A673 (cell line): ENCODE results near the gene RMRP. TPM values are rescaled to one million over a fixed set of nuclear protein-coding genes. Genes with fewer than 3 reads are reported as not detected.

ENCODE experiments used
- BruUV-seq: library from RNA; stranded (reverse); fragments of 400-500 nt; replicated peaks from 2 replicates; lab custom pipeline; 2021; lab: Mats Ljungman, UMichigan
- CTCF ChIA-PET: fragments of 300-600 bp; sonication (Branson Sonifier 250); formaldehyde crosslinking; loops from one replicate; lab custom pipeline; 2022; ENCODE audit warnings: antibody characterized with exemption; lab: Charles Lee
- POLR2A ChIA-PET: fragments of 300-600 bp; sonication (Branson Sonifier 250); formaldehyde crosslinking; loops from one replicate; lab custom pipeline; 2022; ENCODE audit warnings: antibody characterized with exemption; ENCODE audit not compliant: low non-redundant PET; lab: Charles Lee
- DNase-seq: peaks from one replicate; pipeline ENCODE4 v3.0.0-alpha.2; 2015; ENCODE audit warnings: low spot score
- H3K27ac ChIP-seq: fragments of 200-600 bp; sonication (generic); 2 replicates; pipeline ENCODE4 v1.5.1; 2016; ENCODE audit warnings: mixed run types, low read depth, mild to moderate bottlenecking, mixed read lengths, antibody characterized with exemption, low read length; ENCODE audit not compliant: poor library complexity, severe bottlenecking
- H3K27me3 ChIP-seq: fragments of 200-600 bp; sonication (generic); replicated peaks from 2 replicates; pipeline ENCODE4 v1.6.1; 2017; ENCODE audit warnings: mixed run types, low read depth, mild to moderate bottlenecking, mixed read lengths, antibody characterized with exemption, low read length; ENCODE audit not compliant: insufficient read depth, poor library complexity
- H3K36me3 ChIP-seq: fragments of 200-600 bp; sonication (generic); 2 replicates; pipeline ENCODE4 v1.6.1; 2016; ENCODE audit warnings: mixed run types, mild to moderate bottlenecking, mixed read lengths, antibody characterized with exemption, low read length; ENCODE audit not compliant: insufficient read depth, poor library complexity, severe bottlenecking
- H3K4me1 ChIP-seq: fragments of 200-600 bp; sonication (generic); 2 replicates; pipeline ENCODE4 v1.6.1; 2017; ENCODE audit warnings: mixed run types, mild to moderate bottlenecking, mixed read lengths, antibody characterized with exemption, low read length; ENCODE audit not compliant: insufficient read depth, poor library complexity, severe bottlenecking
- H3K4me3 ChIP-seq: fragments of 200-600 bp; sonication (generic); 2 replicates; pipeline ENCODE4 v1.5.1; 2016; ENCODE audit warnings: low read depth, mixed run types, mild to moderate bottlenecking, mixed read lengths, low read length; ENCODE audit not compliant: poor library complexity, severe bottlenecking
- H3K9me3 ChIP-seq: fragments of 200-600 bp; sonication (generic); 2 replicates; pipeline ENCODE4 v1.6.1; 2016; ENCODE audit warnings: mixed run types, low read depth, mild to moderate bottlenecking, mixed read lengths, antibody characterized with exemption, low read length; ENCODE audit not compliant: poor library complexity, severe bottlenecking
- CTCF ChIP-seq: fragments of 300-800, 200-600 bp; sonication (generic); conservative IDR thresholded peaks from 2 replicates; pipeline ENCODE4 v1.5.1; 2017; ENCODE audit warnings: low read depth, mild to moderate bottlenecking, antibody characterized with exemption, low read length, moderate library complexity, mixed read lengths
- EZH2 ChIP-seq: fragments of 200-600 bp; sonication (generic); IDR thresholded peaks from 2 replicates; pipeline ENCODE4 v1.6.1; 2017; ENCODE audit warnings: borderline replicate concordance, low read depth, mild to moderate bottlenecking, mixed read lengths, antibody characterized with exemption, low read length; ENCODE audit not compliant: poor library complexity, severe bottlenecking
- intact Hi-C: fragments of 100-400 bp; cut with micrococcal nuclease; formaldehyde crosslinking; loops from one replicate; pipeline ENCODE4 v1.10.0; 2022; ENCODE audit not compliant: unreplicated experiment
- total RNA-seq: library from RNA; stranded (reverse); gene quantifications from 2 replicates; pipeline ENCODE4 v1.2.3, GENCODE V29; 2021

RMRP gene
- total RNA-seq, 1 experiment from 2014 or later: 13,531 TPM

GRCh38 chr9:35673132-35674024 is 15.6 kb upstream of the RMRP start, which contains the start of gene CA9:
Gene CA9, plus strand, starts transcription at chr9:35673928. Its CDS starts 32 bp downstream, at chr9:35673960.
- BruUV-seq: no TSS peak
- Histone ChIP-seq H3K36me3 (no peaks in the 10 kb centered on the region), H3K4me1 (no peaks in the 10 kb centered on the region), H3K27me3 (no peaks in the 10 kb centered on the region), H3K4me3 (no peak within 1 kb of the TSS), H3K9me3 (no peaks in the 10 kb centered on the region), H3K27ac (no peak within 1 kb of the TSS)
- CTCF ChIA-PET: no interaction called here
- DNase-seq: no peak
- TF ChIP-seq CTCF (no peak), EZH2 (no peak)
- POLR2A ChIA-PET: no interaction called here
- intact Hi-C loops: no loop called here

- POLR2A ChIA-PET: no interaction called here
These were observed 11.7 kb upstream of the RMRP start for GRCh38 chr9:35669331-35670145.

More at GRCh38 chr9:35669331-35670145, 11.7 kb upstream of the RMRP start:
- no TSS peak for BruUV-seq
- Histone ChIP-seq H3K4me1 (no peaks in the 10 kb centered on the region), H3K27ac (no peak overlapping the region), H3K4me3 (no peak overlapping the region), H3K27me3 (no peaks in the 10 kb centered on the region), H3K36me3 (no peaks in the 10 kb centered on the region), H3K9me3 (no peaks in the 10 kb centered on the region)
- no peak for TF ChIP-seq EZH2
- no peak for TF ChIP-seq CTCF
- CTCF ChIA-PET: interaction anchor here (0.5 kb wide), 1 partner anchor 601 kb away, joined by 5 read pairs; no protein-coding TSS in a partner anchor
- intact Hi-C loops: no loop called here
- no peak for DNase-seq
